GM19463 (cell line): ENCODE results near the gene TMEM244.
"Not testable (repeated sequence)": the region's sequence is repeated elsewhere in the genome, so short reads cannot be mapped to it uniquely, and the experiment has no call there.

Experiments used
- ATAC-seq: cut with Tn5 transposase; IDR thresholded peaks from one replicate; pipeline ENCODE4 v1.9.1; 2021; ENCODE audit warnings: mild to moderate bottlenecking, moderate library complexity; ENCODE audit not compliant: unreplicated experiment

Gene TMEM244

DNA sequence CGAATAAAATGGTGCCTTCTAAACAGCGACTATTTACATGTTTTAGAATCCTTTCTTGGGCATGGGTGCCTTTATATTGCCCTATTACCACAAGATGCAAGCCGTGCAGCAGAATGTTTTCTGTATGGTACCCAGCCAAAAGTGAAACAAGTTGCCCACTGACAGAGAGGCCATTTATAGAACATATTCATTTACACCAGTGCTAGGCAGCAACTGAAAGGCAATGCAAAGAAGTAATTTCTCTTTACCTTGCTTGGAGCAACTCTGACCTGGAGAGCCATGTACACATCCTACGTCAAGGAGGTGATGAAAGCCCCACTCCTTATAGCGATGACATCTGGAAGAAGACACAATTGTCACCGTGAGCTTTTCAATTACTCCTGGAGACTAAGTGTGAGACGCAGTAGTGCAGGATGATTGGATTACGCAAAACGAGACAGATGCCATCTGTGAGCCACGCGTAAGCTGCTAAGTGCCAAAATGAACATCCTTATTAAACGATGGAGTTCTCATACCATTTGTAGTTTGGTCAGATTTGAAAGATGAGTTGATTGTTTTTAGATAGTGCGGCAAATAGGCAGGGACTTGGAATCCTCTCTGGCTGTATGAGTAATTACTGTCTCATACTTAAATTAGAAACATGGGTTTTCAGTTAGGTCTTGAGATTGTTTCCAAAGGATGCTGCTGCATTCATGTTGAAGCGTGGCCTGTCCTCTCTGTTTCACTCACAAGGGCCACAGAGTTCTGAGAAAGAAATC, at the start of gene TMEM244:
Gene TMEM244 (minus strand): TSS at position 408 of the 758 bp plus-strand sequence. CDS start 127 bp downstream, at position 281.
- ATAC-seq, result no peak

- peak; percentile 78 for ATAC-seq
These were observed 47.7 kb upstream of the TMEM244 start for GRCh38 chr6:129908858-129909257.

DNA sequence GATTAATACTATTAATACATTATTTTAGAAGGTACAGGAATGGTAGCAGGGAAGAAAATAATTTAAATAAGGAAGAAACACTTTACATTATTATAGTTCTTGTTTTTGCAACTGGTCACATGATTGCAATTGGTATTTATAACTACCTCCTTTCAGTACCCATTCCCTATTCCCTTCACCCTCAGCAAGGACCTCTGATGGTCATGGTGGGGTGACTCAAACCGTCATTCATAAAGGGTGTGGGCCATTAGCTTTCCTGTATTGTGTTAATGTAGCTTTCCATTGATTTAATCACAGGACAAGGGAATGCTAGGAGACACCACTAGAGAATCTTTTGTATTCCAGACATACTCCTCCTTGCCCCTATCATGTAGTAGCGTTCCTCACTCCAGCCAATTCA, 47.2 kb upstream of the TMEM244 start:
- ATAC-seq, result peak; percentile 13

DNA sequence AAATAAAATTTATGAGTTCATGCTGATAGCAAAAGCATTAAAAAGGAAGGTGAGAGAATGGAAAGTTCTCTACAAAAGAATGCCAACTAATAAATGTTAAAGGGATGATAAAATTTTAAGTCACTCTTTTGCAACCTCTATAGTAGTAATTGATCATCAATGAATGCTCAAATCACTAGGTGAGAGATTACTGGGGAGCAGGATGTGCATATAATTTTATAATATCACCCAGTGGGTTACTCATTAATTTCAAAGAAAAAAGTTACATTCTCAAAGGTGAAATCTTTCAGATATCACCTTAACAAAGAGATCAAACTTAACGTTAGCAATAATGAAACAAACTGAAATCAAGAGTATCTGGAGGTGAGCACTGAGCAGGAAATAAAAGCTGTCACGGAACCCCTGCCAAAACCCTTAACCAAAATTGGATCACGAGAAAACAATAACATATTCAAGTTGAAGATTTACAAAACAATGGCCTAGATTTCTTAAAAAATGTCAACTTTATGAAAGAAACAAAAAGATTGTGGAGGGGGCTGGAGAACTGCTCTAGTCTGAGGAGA, 45.5 kb upstream of the TMEM244 start:
- ATAC-seq, result no peak

- peak; percentile 53 for ATAC-seq
These were observed 42.0 kb upstream of the TMEM244 start for GRCh38 chr6:129903082-129903481.

DNA sequence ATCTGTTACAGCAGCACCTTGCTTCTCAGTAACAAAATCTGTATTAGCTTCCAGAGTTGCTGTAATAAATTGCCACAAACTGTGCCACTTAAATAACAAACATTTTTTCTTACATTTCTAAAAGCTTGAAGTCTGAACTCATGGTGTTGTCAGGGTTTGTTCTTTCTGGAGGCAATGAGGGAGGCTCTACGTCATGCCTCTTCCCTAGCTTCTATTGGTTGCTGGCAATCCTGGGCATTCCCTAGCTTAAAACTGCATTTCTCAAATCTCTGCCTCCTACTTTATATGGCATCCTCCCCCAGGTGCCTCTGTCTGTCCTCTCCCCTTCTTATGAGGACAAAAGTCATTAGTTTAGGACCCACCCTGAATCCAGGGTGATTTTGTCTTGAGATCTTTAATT, 41.6 kb upstream of the TMEM244 start:
- ATAC-seq, result peak; percentile 7

DNA sequence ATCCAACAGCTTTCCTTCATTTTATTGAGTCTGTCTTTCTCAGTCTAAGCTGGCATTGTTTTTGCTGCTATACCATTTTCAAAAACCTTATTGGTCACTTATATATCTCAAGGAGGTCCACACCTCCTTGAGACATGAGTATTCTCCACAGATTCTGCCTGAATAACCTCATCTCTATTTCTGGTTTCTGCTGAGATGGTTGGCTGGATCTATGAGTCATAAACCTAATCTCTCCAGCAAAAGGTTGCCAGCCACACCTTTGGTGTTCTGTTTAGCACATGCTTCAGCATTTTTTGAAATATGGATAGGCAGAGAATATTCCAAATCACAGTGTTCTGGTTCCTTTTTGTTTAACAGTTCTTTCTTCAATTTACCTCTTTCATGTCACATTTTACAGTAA, 40.8 kb upstream of the TMEM244 start:
- peak; percentile 61 for ATAC-seq

- ATAC-seq, result peak; percentile 59
These were observed 34.6 kb upstream of the TMEM244 start for GRCh38 chr6:129895692-129896091.

- no peak for ATAC-seq
These were observed 33.8 kb upstream of the TMEM244 start for GRCh38 chr6:129894921-129895320.

GRCh38 chr6:129893640-129894039, 32.5 kb upstream of the TMEM244 start:
- ATAC-seq, result no peak

GRCh38 chr6:129890701-129891100, 29.6 kb upstream of the TMEM244 start:
- no peak for ATAC-seq

GRCh38 chr6:129890164-129890563, 29.0 kb upstream of the TMEM244 start:
- no peak for ATAC-seq

DNA sequence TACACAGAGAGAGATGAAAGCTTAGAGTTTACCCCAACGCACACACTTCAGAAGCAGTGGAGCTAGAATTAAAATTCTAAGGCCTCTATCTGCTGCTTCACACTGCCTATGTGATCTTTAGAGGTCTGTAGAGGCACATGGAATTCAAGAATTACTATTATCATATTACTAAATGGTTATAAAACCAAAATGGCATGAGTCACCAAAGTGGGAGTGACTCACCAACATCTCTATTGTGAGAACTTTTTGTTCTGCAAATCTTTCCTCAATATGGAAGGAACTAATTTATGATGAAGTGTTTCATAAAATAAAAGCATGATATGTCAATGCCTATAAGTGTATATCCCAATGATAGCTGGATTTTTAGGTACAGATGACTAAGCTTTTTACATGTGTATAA, 28.5 kb upstream of the TMEM244 start:
- no peak for ATAC-seq

- no peak for ATAC-seq
These were observed 25.5 kb upstream of the TMEM244 start for GRCh38 chr6:129886401-129887155.

GRCh38 chr6:129884211-129884610, 23.1 kb upstream of the TMEM244 start:
- no peak for ATAC-seq

DNA sequence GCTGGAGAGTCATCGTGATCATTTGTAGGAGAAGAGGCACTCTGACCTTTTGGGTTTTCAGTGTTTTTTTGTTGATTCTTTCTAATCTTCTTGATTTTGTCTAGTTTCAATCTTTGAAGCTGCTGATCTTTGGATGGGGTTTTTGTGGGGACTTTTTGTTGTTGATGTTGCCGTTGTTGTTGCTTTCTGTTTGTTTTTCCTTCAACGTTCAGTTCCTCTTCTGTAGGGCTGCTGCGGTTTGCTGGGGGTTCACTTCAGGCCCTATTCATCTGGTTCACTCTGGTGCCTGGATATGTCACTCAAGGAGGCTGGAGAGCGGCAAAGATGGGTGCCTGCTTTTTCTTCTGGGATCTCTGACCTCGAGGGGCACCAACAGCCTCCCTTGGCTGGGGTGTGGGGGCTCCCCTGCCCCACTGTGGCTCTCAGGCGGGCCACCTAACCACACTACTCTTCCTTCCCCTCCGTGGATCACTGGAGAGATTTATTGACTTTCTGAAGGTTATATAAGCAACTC, 21.5 kb upstream of the TMEM244 start:
- ATAC-seq, result peak; percentile 92

- not testable (repeated sequence) for ATAC-seq
These were observed 16.8 kb upstream of the TMEM244 start for GRCh38 chr6:129877894-129878293.

- peak; percentile 78 for ATAC-seq
These were observed 14.8 kb upstream of the TMEM244 start for GRCh38 chr6:129875610-129876520.

DNA sequence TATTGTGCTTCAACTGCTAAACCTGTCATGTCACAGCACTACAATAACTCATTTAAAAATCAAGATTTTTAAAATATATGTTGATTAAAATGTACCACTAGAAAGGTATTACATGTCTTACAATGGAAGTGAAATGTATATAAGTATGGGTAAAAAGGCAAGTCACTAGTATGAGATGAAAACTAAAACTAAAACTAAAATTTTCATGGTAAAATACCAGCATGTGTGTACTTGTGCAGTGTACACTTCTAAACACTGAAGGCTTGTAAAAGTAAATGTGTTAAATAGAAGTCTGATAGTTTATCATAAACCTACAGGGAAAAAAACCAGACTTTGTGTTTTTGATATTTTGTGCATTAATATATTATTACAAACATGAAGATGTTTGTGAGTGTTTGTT, 13.7 kb upstream of the TMEM244 start:
- peak; percentile 36 for ATAC-seq

GRCh38 chr6:129872586-129872985, 11.5 kb upstream of the TMEM244 start:
- ATAC-seq, result no peak

- no peak for ATAC-seq
These were observed 10.1 kb upstream of the TMEM244 start for GRCh38 chr6:129871221-129871620.
